GM19452 (cell line): Measurements from ENCODE around the gene LAMC3.

ENCODE experiments used
- ATAC-seq: cut with Tn5 transposase; IDR thresholded peaks from one replicate; pipeline ENCODE4 v1.9.1; 2021; ENCODE audit not compliant: unreplicated experiment

LAMC3 gene

DNA sequence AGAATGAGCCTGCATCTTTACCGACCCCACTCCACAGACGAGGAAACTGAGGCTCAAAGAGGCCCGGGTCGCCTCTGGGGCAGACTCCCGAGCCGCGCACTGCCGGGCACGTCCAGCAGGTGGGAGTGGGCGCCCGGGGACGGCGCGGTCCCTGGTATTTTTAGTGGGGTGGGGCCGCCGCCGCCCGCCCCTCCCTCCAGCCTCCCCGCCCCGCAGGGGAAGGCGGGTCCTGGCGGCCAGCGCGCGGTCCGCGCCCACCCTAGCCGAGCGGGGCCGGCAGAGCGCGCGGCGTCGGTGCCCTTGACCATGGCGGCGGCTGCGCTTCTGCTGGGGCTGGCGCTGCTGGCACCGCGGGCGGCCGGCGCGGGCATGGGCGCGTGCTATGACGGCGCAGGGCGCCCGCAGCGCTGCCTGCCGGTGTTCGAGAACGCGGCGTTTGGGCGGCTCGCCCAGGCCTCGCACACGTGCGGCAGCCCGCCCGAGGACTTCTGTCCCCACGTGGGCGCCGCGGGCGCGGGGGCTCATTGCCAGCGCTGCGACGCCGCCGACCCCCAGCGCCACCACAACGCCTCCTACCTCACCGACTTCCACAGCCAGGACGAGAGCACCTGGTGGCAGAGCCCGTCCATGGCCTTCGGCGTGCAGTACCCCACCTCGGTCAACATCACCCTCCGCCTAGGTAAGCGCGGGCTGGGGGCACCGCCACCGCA lies at the start of gene LAMC3:
TSS of gene LAMC3 (plus strand) at position 266 of the 710 bp plus-strand sequence. CDS start at position 307, 41 bp downstream.
- ATAC-seq, result no peak

- ATAC-seq, result no peak
These were observed 49.1 kb upstream of the LAMC3 start for GRCh38 chr9:130959809-130960334.

DNA sequence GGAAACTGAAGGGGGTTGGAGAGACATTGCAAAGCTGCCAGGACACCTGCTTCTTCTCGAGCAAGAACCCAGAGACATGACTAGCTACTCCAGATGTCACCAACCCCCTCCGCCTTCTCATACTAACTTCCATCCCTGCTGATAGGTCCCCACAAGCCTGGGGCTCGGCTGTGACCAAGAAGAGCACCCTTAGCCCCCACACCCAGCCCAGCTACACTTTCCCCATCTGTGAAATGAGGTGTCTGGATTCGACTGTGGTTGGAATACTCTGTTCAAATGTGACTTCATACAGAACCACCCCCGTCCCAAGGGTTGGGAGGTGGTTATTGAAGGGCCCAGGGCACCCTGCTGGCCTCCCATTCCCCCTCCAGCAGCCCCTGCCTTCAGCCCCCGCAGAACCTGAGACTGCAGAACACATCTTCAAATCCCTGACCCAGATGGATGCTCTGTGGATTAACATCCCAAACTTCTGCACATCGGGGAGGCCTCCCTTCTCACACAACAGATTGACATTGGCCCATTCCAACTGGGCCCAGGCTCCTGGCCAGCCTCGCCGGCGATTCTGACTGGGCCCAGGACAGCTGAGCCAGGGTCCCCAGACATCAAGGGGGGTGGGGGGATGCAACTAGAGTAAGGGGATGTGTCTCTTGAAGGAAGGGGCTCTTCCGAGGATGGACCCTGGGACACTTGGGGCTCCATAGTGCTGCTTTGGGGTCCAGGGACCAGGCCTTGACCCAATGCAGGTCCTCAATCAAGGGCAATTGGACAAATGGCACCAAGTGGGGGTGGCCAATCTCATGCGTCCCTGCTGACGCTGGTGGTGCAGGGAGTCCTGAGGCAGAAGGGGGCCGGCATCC lies 48.2 kb upstream of the LAMC3 start:
- ATAC-seq, result no peak

DNA sequence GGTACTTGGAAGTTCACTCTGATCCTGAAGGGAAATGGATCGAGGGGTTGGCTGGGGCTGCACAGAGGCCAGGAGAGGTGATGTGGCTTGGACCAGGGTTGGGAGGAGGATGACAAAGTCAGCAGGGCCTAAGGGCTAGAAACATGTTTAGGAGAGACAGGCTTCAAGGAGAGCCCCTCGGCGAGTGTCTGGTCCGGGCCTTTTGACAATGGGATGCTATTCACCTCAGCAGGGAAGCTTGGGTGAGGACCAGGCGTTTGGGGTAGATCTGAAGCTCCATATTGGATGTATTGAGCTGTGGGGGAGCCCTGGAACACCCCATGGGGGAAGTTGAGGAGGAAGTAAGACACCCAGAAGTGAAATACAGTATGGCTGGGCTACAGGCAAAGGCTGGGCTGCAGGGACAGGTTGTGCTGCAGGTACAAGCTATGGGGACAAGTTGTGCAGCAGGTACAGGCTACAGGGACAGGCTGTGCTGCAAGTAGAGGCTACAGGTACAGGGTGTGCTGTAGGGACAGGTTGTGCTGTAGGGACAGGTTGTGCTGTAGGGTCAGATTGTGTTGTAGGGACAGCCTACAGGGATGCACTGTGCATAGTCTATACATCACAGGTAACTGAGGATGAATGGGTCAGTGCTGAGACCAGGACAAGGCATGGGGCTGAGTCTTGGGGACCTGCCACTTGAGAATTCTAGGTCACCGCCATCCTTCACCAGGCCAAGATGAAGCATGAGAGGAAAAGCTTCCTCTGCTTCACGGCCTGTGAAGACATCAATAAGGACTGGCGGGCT lies 47.3 kb upstream of the LAMC3 start:
- no peak for ATAC-seq

GRCh38 chr9:130962418-130963316 lies 46.3 kb upstream of the LAMC3 start:
- ATAC-seq, result no peak

DNA sequence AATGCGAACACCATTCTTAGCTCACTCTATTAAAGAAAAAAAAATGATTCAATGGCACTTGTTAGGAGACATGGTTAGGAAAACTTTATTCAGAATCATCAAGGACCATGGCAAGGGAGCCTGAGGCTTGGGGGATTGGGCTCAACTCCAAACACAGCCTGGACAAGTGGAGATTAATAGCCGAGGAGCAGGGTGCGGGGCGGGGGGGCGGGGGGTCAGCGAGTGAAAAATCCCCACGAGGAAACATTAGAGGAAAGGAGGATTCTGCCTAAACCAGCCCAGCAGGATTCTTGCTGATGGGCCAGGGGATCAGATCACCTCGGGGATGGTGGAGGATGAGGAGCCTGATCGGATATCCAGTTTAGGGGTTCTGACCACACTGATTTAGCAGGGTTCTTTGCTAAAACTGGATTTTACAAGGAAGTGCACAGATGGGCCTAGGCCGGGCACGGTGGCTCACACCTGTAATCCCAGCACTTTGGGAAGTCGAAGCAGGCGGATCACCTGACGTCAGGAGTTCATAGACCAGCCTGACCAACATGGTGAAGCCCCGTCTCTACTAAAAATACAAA lies 45.6 kb upstream of the LAMC3 start:
- ATAC-seq, result no peak

DNA sequence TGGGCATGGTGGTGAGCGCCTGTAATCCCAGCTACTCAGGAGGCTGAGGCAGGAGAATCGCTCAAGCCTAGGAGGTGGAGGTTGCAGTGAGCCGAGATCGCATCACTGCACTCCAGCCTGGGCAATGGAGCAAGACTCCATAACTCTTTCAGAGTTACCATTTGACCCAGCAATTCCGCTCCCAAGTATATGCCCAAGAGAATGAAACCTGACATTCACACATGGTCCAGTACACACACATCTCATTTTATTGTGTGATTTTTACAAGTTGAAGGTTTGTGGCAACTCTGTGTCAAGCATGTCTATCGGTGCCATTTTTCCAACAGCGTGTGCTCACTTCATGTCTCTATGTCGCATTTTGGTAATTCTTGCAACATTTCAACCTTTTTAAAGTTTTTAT lies 45.1 kb upstream of the LAMC3 start:
- no peak for ATAC-seq

GRCh38 chr9:130965680-130966079 lies 43.3 kb upstream of the LAMC3 start:
- ATAC-seq, result no peak

DNA sequence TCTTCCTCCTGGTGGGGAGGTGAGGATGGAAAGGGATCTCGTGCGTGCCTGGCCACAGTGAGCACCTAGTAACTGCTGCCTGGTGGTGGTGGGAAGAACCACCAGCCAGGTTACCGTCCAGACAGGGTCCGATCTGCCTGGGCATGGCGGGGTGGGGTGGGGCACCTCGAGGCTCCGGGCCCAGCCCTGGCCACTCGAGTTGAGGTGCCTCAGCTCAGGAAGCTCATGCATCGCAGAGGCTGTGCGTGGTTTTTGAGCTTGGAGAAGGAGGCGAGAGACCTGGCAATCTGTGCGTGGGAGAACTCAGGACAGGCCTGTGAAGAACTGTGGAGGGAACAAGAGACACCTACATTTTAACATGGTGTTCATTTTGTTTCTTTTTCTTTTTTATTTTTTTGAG lies 38.9 kb upstream of the LAMC3 start:
- ATAC-seq, result no peak

- ATAC-seq, result no peak
These were observed 38.1 kb upstream of the LAMC3 start for GRCh38 chr9:130970855-130971254.

DNA sequence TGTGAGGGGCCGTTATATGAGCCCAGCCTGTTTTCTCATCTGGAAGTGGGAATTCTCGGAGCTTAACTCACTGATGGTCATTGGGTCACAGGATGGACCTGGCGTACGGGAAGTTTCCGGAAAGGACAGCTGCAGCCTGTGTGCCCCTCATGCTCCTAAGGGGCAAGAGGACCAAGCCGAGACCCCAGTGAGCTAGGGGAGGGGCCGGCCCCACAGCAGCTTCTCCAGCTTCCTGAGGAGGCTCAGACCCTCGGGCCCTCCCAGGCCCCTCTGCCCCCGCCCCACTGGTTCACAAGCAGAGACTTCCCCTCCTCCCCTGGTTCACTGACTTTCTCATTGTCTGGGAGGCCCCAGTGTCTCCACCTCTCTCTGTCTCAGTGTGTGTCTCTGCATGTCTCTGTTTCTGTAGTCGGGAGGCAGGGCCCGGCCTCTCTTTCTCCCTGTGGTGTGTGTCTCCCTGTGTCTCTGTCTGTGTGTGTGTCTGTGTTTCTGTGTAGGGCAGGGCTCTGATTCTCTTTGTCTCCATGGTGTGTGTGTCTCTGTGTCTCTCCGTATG lies 37.6 kb upstream of the LAMC3 start:
- ATAC-seq, result no peak

GRCh38 chr9:130972277-130972956 lies 36.6 kb upstream of the LAMC3 start:
- no peak for ATAC-seq

GRCh38 chr9:130972957-130973685 lies 35.9 kb upstream of the LAMC3 start:
- ATAC-seq, result no peak

GRCh38 chr9:130973686-130974281 lies 35.2 kb upstream of the LAMC3 start:
- no peak for ATAC-seq

DNA sequence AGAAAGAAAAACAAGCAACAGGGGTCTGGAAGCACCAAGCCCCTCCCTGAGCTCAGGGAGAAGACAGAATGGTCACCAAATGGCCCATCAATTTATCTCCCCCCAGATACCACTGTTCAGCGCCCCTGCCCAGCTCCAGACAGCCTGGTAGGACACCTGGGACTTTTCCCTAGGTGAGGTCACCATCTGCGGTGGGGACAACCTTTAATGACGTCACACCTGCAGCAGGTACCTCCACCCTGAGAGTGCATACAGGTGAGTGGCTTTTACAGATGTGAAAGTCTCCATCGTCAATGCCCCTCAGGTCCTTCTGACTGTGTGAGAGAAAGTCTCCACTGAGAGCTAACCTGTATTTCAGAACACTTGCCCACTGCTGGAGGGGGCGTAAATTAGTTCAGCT lies 34.3 kb upstream of the LAMC3 start:
- ATAC-seq, result no peak

DNA sequence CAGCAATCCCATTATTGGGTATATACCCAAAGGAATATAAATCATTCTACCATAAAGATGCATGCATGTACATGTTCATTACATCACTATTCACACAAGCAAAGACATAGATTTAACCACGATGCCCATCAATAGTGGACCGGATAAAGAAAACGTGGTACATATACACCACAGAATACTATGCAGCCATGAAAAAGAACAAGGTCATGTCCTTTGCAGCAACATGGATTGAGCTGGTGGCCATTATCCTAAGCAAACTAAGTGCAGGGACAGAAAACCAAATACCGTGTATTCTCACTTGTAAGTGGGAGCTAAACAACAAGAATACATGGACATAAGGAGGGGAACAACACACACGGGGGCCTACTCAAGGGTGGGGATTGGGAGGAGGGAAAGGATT lies 33.8 kb upstream of the LAMC3 start:
- no peak for ATAC-seq

GRCh38 chr9:130975932-130976841 lies 32.8 kb upstream of the LAMC3 start:
- no peak for ATAC-seq
